Epidermal melanocyte (primary cell): Measurements from ENCODE around the gene RPL5.

Experiments used
- DNase-seq: peaks from one replicate; pipeline ENCODE4 v3.0.0; 2011; ENCODE audit warnings: low spot score; ENCODE audit not compliant: insufficient read length

Gene RPL5

GRCh38 chr1:92820024-92820423 is 11.8 kb upstream of the RPL5 start:
- no peak for DNase-seq

GRCh38 chr1:92820551-92820950 is 11.3 kb upstream of the RPL5 start:
- no peak for DNase-seq

DNA sequence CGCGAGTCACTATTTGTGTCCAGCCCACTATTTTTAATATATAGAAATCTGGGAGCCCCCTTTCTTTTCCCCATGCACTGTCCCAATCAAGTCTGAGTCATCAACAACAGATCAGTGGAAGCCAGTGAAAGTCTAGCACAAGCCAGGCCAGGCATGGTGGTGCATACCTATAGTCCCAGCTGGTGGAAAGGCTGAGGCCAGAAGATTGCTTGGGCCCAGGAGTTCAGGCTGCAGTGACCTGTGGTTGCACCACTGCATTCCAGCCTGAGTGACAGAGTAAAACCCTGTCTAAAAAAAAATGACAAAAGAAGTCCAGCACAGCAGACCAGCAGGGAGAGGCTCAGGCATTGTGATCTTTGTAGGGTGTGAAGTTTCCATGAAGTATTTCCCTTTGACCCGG is 9.0 kb upstream of the RPL5 start:
- no peak for DNase-seq

DNA sequence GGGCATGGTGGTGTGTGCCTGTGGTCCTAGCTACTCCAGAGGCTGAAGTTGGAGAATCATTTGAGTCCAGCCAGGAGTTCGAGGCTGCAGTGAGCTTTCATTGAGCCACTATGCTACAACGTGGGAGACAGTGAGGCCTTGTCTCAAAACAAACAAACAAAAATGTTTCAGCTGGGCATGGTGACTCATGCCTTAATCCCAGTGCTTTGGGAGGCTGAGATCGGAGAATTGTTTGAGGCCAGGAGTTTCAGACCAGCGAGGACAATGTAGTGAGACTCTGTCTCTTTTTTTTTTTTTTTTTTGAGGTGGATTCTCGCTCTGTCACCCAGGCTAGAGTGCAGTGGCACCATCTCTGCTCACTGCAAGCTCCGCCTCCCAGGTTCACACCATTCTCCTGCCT is 5.0 kb upstream of the RPL5 start:
- DNase-seq: no peak

DNA sequence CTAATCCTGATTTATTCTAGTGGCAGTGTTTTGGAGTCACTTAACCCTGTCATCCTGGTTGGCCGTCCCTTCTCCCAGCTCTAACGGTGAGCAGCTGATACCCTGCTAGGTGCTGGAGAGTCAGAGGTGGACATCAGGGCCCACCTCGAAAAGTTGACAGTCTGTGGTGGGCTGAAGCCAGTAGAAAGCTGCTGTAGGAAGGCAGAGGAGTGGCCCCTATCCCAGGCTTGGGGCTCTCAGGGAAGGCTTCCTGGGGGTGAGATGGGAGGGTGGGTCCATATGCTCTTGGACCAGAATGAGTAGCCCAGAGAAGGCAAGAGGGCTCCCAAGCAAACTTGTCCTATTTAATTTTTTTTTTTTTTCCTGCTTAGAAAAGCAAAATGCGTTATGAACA is 475 bp upstream of the RPL5 start:
- no peak for DNase-seq

- DNase-seq: no peak
Observed at GRCh38 chr1:92832537-92833114, 786 bp downstream of the RPL5 start.

GRCh38 chr1:92833840-92834239 is 2.0 kb downstream of the RPL5 start:
- no peak for DNase-seq

GRCh38 chr1:92834617-92835016 is 2.8 kb downstream of the RPL5 start:
- DNase-seq: no peak

DNA sequence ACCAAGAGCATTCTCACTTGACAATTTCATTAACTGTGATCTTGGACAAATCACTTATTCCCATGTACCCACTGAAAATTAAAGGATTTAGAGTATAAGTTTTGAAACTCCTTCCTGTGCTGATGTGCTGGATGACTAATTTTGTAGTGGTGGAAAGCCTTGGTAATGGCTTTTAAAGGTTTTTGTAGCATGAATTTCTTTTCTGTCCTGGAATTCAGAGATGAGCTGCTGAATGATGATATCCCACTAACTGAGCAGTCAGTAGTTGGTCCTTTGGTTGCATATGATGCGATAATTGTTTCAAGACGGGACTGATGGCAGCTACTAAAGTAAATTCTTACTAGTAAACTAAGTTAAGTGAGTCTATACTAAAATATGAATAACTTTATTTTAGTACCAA is 5.2 kb downstream of the RPL5 start:
- no peak for DNase-seq

DNA sequence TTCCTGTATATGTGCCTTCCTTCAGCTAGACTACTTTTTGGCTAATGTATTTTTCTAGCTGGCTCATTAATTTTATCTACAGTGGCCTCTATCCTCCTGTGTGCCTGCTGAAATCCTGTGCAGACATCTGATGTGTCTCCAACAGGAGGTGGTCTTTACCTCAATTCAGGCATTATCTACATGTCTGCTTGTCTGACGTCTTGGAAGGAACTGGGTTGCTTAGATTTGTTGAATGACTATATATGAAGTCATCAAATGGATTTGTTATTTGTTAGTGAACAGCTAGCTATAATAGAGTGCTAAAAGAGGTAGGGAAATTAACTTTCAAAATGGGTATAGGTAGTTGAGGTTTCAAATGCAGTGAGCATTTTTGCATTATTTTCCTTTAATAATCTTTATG is 6.7 kb downstream of the RPL5 start:
- no peak for DNase-seq

- DNase-seq: no peak
Observed at GRCh38 chr1:92839442-92839841, 7.6 kb downstream of the RPL5 start.

GRCh38 chr1:92840600-92840999 is 8.8 kb downstream of the RPL5 start:
- no peak for DNase-seq

DNA sequence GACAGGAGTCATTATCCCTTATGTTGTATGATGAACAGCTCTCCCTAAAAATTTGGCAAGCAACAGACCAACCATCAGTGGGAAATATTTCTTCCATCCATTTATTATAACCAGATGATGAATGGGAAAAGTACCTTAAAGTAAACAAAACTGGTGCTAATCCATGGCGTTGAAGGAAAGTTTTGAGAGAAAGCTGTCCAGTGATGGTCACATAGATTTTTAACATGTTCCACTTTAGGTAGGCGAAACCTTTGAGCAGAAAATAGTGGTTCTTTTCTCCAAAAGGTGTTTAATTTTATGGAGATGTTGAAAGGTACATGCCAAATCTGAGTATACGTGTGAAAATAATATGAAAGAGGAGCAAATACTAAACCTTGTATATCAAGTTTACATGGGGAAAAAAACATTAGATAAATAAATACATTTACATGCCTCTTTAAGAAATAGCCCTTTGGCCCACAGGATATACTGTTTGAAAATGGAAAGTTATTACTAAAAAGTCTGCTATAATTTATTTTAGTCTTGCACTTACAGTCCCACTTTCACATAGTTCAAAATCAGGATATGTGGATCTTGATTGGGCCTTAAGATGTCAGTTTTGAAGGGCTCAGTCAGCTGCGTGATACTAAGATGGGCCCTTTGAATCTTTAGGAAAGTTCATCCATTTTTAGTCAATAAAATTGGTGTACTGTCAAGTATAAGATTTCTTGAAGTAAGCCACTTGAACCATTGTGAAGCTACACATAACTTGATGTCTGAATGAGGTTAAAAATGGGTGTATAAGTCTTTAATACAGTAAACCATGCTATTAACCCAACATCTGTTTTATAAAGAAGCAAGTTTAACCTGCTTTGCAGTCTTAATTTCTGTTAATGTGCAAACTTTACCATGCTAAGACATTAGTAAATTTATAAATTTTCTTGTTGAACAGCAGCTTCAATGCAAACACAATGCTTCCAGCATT is 10.5 kb downstream of the RPL5 start:
- DNase-seq: no peak

- no peak for DNase-seq
Observed at GRCh38 chr1:92843046-92843423, 11.2 kb downstream of the RPL5 start.

GRCh38 chr1:92843429-92844352 is 11.9 kb downstream of the RPL5 start:
- no peak for DNase-seq

DNA sequence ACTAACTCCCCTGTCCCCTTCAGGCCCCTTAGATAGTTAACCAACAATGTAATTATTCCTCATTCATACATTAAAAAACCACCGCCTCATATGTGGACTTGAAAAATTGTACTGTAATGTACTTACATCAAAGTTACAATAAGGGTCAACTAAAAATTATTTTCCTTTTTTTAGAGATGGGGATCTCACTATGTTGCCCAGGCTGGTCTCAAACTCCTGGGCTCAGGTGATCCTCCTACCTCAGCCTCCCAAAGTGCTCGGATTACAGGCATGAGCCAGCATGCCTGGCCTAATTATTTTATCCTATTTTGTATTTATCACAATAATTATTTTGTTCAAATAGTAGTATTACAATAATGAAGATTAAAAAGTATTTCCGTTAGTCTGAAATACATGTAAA is 12.6 kb downstream of the RPL5 start:
- no peak for DNase-seq

DNA sequence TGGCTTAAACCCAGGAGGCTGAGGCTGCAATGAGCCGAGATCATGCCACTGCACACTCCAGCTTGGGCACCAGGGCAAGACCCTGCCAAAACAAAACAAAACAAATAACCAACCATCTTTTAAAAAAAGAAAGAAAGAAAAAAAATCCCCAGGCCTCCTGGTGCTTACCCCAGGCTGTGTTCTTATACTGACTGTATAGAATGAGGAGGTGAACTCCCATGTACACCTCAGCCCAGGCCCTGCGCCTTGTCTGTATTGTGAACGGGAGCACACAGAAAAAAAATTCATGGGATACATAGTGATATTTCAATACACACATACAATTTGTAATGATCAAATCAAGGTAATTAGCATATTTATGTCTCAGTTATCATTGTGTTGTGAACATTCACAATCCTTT is 14.1 kb downstream of the RPL5 start:
- DNase-seq: no peak

DNA sequence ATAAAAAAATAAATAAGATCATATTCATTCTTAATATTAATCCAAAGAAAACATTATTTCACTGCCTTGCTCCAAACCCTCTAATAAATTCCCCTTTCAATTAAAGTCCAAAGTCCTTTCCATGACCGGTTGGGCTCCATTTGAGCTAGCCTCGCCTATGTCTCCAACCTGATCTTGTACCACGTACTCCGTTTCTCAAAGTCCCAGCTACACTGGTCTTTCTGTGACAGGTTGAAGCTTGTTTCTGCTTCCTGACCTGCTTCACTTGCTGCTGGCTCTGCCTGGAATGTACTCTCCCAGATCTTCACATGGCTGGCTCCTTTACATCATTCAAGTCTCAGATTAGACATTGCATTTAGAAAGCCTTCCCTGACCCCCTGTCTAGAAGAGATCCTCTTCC is 16.4 kb downstream of the RPL5 start:
- DNase-seq: no peak

GRCh38 chr1:92850019-92850418 is 18.2 kb downstream of the RPL5 start:
- no peak for DNase-seq

DNA sequence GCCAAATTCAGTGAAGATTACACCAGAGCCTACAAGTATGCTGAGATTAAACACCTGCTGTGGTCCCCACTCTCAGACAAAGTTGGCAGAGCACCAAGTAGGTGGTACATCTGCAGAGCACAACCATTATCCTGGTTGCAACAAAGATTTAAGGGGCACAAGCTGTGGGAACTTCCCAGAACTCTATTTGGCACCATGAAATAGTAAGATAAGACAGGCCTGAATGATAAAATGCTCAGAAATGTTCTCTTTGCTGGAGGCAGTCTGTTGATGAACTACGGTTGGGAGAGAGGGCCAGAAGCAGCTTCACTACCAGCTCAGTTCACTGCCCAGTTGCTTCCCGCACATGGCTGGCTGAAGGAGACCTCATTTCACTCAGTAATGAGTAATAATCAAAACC is 19.9 kb downstream of the RPL5 start:
- no peak for DNase-seq

DNA sequence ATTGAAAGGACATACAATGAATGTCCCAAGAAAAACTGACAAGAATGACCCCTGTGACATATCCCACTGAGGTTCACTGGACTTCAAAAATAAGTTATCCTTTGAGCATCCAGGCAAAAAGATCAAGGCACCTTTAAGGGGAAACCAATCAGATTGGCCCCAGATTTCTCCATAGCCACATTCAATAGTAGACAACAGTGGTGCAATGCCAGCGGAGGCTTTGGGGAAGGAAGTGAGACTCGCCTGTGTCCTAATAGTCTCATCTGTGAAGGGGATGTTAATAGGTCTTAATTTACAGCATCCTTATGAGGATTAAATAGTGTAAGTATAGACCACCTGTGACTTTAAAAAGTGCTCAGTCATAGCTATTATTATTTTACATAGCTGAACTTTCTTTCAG is 21.5 kb downstream of the RPL5 start:
- DNase-seq: no peak
